ENCODE data around the gene ARID3A.

Gene ARID3A

GRCh38 chr19:892894-893689, 32.7 kb upstream of the ARID3A start, which contains the start of the genes MED16 and RNU6-9:
MED16 (minus strand) TSS chr19:893187; CDS start chr19:891131, 2,056 bp downstream.
RNU6-9 (plus strand) TSS chr19:893484.
- TF ChIP-seq CTCF (IDR thresholded peaks at IDR 0.05; ENCODE audit: borderline replicate concordance, insufficient read depth, low read depth, low read length): no peak
- peak within 1 kb of the TSS; percentile 94 for H3K4me3 ChIP-seq (ENCODE audit: low read depth, low read length)

- no peak for TF ChIP-seq CTCF (IDR thresholded peaks at IDR 0.05; ENCODE audit: borderline replicate concordance, insufficient read depth, low read depth, low read length)
- H3K4me3 ChIP-seq (ENCODE audit: low read depth, low read length): no peak overlapping the region
These were observed 29.4 kb upstream of the ARID3A start for GRCh38 chr19:896434-896833.

- H3K4me3 ChIP-seq (ENCODE audit: low read depth, low read length): no peak overlapping the region
- TF ChIP-seq CTCF (IDR thresholded peaks at IDR 0.05; ENCODE audit: borderline replicate concordance, insufficient read depth, low read depth, low read length): no peak
These were observed 28.8 kb upstream of the ARID3A start for GRCh38 chr19:896999-897398.

- no peak overlapping the region for H3K4me3 ChIP-seq (ENCODE audit: low read depth, low read length)
- TF ChIP-seq CTCF (IDR thresholded peaks at IDR 0.05; ENCODE audit: borderline replicate concordance, insufficient read depth, low read depth, low read length): peak; percentile 20; the same call in 1 of the 2 replicates
These were observed 28.3 kb upstream of the ARID3A start for GRCh38 chr19:897442-898039.

- no peak for TF ChIP-seq CTCF (IDR thresholded peaks at IDR 0.05; ENCODE audit: borderline replicate concordance, insufficient read depth, low read depth, low read length)
- no peak overlapping the region for H3K4me3 ChIP-seq (ENCODE audit: low read depth, low read length)
These were observed 27.2 kb upstream of the ARID3A start for GRCh38 chr19:898663-899062.

- TF ChIP-seq CTCF (IDR thresholded peaks at IDR 0.05; ENCODE audit: borderline replicate concordance, insufficient read depth, low read depth, low read length): no peak
- H3K4me3 ChIP-seq (ENCODE audit: low read depth, low read length): no peak overlapping the region
These were observed 26.3 kb upstream of the ARID3A start for GRCh38 chr19:899336-900042.

All from GM12875 (cell line).